BE2C (cell line): ENCODE results near the gene MACF1.

ENCODE experiments used
- DNase-seq: peaks from one replicate; pipeline ENCODE4 v3.0.0-alpha.2; 2020
- H3K27me3 ChIP-seq: fragments of 250-450 bp; sonication (Bioruptor Pico); 2 replicates; pipeline ENCODE4 v1.5.1; 2020; ENCODE audit warnings: mild to moderate bottlenecking
- H3K36me3 ChIP-seq: fragments of 250-450 bp; sonication (Bioruptor Pico); 2 replicates; pipeline ENCODE4 v1.5.1; 2020; ENCODE audit warnings: mild to moderate bottlenecking
- H3K4me1 ChIP-seq: fragments of 250-450 bp; sonication (Bioruptor Pico); 2 replicates; pipeline ENCODE4 v1.5.1; 2020
- H3K4me3 ChIP-seq: 2 replicates; pipeline ENCODE4 v1.5.1; 2011; ENCODE audit warnings: low read depth, low read length
- H3K9me3 ChIP-seq: fragments of 250-450 bp; sonication (Bioruptor Pico); 2 replicates; pipeline ENCODE4 v1.5.1; 2020
- TF ChIP-seq, protein P1 (sequence below): IDR thresholded peaks from 2 replicates; pipeline ENCODE4 v1.5.1; 2012; ENCODE audit warnings: mild to moderate bottlenecking, low read depth, low read length

MACF1 gene

DNA sequence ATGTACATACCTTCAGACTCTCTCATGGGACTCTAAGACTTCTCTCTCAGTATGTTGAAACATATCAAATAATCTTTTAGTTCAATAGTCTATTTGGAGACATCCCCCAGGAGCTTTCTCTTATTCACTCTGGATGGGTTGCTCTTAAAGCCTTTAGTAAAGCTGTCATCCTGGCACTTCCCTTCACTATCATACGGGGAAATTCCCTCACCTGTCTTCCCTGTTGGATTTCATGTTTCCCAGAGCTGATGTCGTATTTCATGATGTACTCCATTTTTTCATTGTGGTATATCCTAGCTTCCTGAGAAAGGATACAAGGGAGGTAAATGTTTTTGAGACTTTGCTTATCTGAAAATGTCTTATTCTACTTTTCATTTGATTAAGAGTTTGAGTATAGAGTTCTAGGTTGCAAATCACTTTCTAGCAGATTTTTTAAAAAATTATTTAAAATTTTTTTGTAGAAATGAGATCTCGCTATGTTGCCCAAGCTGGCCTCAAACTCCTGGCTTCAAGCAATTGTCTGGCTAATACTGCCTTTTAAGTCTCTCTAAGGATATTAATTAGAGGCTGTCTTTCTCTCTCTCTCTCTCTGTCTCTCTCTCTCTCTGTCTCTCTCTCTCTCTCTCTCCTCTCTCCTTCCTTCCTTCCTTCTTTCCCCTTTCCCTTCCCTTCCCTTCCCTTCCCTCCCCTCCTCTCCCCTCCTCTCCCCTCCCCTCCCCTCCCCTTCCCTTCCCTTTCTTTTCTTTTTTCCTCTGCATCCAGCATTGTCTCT lies 17.0 kb upstream of the MACF1 start:
- Histone ChIP-seq H3K4me3 (no peak overlapping the region), H3K4me1 (no peaks in the 10 kb centered on the region; the same call in 1 of the 2 replicates), H3K27me3 (no peaks in the 10 kb centered on the region), H3K36me3 (no peaks in the 10 kb centered on the region), H3K9me3 (no peaks in the 10 kb centered on the region)
- TF ChIP-seq, protein P1, sequence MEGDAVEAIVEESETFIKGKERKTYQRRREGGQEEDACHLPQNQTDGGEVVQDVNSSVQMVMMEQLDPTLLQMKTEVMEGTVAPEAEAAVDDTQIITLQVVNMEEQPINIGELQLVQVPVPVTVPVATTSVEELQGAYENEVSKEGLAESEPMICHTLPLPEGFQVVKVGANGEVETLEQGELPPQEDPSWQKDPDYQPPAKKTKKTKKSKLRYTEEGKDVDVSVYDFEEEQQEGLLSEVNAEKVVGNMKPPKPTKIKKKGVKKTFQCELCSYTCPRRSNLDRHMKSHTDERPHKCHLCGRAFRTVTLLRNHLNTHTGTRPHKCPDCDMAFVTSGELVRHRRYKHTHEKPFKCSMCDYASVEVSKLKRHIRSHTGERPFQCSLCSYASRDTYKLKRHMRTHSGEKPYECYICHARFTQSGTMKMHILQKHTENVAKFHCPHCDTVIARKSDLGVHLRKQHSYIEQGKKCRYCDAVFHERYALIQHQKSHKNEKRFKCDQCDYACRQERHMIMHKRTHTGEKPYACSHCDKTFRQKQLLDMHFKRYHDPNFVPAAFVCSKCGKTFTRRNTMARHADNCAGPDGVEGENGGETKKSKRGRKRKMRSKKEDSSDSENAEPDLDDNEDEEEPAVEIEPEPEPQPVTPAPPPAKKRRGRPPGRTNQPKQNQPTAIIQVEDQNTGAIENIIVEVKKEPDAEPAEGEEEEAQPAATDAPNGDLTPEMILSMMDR: no peak
- no peak for DNase-seq

DNA sequence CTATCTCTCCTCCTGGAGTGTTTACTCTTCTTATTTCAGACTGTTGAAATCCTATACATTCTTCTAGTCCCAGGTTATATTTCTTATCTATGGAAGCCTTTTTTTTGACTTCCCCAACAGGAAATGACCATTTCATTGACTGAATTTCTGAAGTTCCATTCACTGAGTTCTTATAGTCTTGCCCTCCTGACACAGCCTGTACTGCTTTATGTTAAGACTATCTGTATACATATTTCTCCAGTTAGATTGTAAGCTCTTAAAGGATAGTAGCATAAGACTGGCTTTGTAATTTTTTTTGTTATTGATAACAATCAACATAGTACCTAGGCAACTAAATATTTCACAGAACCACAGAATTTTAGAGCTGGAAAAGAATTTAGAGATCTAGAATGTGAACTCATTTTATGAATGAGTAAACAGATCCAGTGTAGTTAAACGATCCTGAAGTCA lies 14.9 kb upstream of the MACF1 start:
- no peaks in the 10 kb centered on the region for H3K9me3 ChIP-seq
- no peak for DNase-seq
- no peaks in the 10 kb centered on the region for H3K4me1 ChIP-seq
- no peaks in the 10 kb centered on the region for H3K27me3 ChIP-seq
- TF ChIP-seq, protein P1: no peak
- H3K4me3 ChIP-seq: no peak overlapping the region
- H3K36me3 ChIP-seq: no peaks in the 10 kb centered on the region

DNA sequence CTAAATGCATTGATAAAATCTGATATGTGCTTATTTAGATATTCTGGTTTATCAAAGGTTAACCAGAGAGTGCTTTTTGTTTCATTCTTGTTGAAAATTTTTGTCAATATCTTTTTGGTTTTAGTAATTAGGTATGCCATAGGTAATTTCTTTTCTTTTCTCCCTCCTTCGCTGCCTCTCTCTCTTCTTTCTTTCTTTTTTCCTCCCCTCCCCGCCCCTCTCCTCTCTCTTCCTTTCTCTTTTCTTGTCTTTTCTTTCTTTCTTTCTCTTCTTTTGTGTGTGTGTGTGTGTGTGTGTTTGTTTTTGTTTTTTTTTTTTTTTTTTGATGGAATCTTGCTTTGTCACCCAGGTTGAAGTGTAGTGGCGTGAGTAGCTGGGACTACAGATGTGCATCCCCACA lies 14.4 kb upstream of the MACF1 start:
- Histone ChIP-seq H3K4me3 (no peak overlapping the region), H3K4me1 (no peaks in the 10 kb centered on the region), H3K9me3 (no peaks in the 10 kb centered on the region), H3K27me3 (no peaks in the 10 kb centered on the region), H3K36me3 (no peaks in the 10 kb centered on the region)
- DNase-seq: no peak
- TF ChIP-seq, protein P1: no peak

DNA sequence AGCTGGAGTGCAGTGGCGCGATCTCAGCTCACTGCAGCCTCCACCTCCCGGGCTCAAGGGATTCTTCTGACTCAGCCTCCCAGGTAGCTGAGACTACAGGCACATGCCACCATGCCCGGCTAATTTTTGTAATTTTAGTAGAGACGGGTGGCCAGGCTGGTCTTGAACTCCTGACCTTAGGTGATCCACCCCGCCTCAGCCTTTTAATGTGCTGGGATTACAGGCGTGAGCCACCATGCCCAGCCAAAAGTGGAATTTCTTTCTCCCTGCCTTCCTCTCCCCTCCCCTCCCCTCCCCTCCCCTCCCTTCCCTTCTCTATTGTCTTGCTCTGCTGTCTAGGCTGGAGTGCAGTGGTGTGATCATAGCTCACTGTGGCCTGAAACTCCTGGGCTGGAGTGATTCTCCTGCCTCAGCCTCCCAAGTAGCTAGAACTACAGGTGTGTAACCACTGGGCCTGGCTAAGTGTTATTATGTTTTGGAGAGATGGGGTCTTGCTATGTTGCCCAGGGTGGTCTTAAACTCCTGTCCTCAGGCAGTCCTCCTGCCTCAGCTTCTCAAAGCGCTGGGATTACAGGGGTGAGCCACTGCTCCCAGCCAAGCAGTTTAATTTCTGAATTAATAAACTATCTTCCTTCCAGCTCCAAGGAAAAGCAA lies 10.0 kb upstream of the MACF1 start:
- H3K9me3 ChIP-seq: no peaks in the 10 kb centered on the region
- no peaks in the 10 kb centered on the region for H3K36me3 ChIP-seq
- TF ChIP-seq, protein P1: no peak
- no peaks in the 10 kb centered on the region for H3K4me1 ChIP-seq
- H3K27me3 ChIP-seq: no peaks in the 10 kb centered on the region
- no peak overlapping the region for H3K4me3 ChIP-seq
- no peak for DNase-seq

DNA sequence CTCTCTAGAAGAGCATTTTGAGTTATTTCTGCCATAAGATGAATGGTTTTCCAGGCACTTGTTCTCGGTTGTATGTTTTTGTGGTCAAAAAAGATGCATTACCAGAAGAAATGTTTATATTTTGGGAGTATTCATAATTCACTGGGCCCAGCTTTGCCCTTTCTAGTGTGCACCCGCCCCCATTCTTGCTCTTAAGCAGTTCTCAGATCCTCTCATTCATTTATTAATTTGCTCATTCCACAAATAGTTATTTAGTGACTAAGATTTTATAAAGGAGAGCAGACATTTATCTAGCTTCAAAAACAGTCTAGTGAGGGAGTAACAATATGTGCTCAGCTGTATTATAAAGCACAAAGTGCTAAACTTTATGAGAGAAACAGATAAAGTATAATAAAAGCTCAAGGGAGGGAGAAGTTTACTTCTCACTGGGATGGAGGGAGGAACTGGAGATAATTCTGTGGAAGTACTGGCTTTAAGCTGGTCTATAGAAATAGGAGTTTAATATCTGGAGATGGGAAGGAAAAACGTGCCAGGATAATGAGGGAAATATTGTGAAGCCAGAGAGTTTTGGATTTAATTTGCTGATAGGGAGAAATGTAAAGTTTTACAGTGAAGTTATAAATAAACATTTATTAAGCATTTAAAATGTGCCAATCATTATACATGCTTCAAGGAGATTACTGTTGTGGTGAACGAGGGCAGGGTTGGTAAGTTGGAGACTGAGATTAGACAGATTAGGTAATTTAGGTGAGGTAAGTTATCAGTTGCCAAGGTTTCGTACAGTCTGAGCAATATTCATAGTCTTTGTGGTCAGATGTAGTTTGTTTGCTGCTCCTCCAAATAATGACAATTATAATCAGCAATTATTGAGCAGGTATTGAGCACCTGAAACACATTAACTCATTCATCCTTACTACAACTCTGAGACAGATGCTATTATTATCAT lies 9.1 kb upstream of the MACF1 start:
- H3K27me3 ChIP-seq: no peaks in the 10 kb centered on the region
- no peak overlapping the region for H3K4me3 ChIP-seq
- TF ChIP-seq, protein P1: no peak
- H3K36me3 ChIP-seq: no peaks in the 10 kb centered on the region
- no peaks in the 10 kb centered on the region for H3K9me3 ChIP-seq
- DNase-seq: no peak
- no peaks in the 10 kb centered on the region for H3K4me1 ChIP-seq
